Kidney tubule cell (primary cell): ENCODE results near the gene BCKDHA.
"Not testable (repeated sequence)": the region's sequence is repeated elsewhere in the genome, so short reads cannot be mapped to it uniquely, and the experiment has no call there.

Experiments used
- DNase-seq: peaks from one replicate; pipeline ENCODE4 v3.0.0-alpha.2; 2018; ENCODE audit warnings: low spot score

Gene BCKDHA

GRCh38 chr19:41447732-41448332 is 50.2 kb downstream of the BCKDHA start:
- no peak for DNase-seq

- DNase-seq: peak; percentile 69
Observed at GRCh38 chr19:41449079-41449864, 51.7 kb downstream of the BCKDHA start.

GRCh38 chr19:41449865-41450178 is 52.2 kb downstream of the BCKDHA start:
- DNase-seq: no peak

- no peak for DNase-seq
Observed at GRCh38 chr19:41452584-41453275, 55.1 kb downstream of the BCKDHA start.

- DNase-seq: peak; percentile 23
Observed at GRCh38 chr19:41455936-41456335, 58.3 kb downstream of the BCKDHA start.

GRCh38 chr19:41456342-41456918 is 58.8 kb downstream of the BCKDHA start:
- DNase-seq: peak; percentile 25

GRCh38 chr19:41457241-41457640 is 59.6 kb downstream of the BCKDHA start:
- no peak for DNase-seq

- DNase-seq: no peak
Observed at GRCh38 chr19:41462497-41462896, 64.9 kb downstream of the BCKDHA start.

- not testable (repeated sequence) for DNase-seq
Observed at GRCh38 chr19:41463257-41464256, 65.9 kb downstream of the BCKDHA start.
